IPS-11a (cell line): ENCODE results near the gene CDK5RAP2.
A peak's percentile ranks its signal among the peaks of the same experiment; 100 is the strongest.
"Not testable (repeated sequence)": the region's sequence is repeated elsewhere in the genome, so short reads cannot be mapped to it uniquely, and the experiment has no call there.

Experiments
- H3K4me3 ChIP-seq: one replicate; pipeline ENCODE4 v1.5.1; 2013; ENCODE audit warnings: low read depth, low read length, control low read depth

CDK5RAP2 gene

DNA sequence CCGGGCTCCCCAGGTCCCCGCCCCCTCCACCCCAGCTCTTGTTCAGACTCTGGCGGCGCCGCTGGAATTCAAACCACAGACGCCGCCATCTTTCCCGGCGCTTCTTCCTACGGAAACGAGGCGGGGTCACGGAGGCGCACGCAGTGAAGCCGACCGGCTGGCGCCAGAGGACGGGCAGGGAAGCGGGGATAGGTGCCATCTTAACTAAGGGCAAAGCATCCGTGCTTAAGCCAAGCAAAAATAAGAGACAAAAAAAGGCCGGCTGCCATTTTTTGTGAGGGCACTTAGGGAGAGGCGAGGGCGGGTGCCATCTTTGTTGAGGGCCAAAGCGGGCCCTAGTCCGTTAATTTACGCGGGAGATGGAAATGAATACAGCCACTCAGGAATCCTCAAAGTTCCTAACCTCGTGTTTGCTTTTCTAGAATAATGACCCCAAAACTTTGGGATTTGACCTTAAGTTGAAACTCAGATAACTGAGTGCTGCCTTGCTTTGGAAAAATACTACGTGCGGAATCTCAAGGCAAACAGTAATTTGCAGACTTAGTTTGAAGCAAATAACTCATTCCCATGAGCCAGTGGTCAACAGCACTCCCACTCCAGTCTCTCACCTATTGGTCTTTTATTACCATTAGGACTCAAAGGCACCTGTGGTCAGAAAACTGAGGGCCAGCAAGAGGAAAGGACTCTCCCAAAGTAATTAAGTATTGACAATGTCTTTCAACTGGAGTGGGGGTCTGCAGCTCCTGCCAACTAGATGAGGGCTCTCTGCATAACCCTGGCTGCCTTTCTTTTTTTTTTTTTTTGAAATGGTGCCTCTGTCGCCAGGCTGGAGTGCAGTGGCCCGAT, at the start of gene CDK5RAP2:
Gene CDK5RAP2 (minus strand): TSS at position 117 of the 846 bp plus-strand sequence. CDS start 189 bp downstream, outside the sequence.
- peak within 1 kb of the TSS; percentile 89 for H3K4me3 ChIP-seq

DNA sequence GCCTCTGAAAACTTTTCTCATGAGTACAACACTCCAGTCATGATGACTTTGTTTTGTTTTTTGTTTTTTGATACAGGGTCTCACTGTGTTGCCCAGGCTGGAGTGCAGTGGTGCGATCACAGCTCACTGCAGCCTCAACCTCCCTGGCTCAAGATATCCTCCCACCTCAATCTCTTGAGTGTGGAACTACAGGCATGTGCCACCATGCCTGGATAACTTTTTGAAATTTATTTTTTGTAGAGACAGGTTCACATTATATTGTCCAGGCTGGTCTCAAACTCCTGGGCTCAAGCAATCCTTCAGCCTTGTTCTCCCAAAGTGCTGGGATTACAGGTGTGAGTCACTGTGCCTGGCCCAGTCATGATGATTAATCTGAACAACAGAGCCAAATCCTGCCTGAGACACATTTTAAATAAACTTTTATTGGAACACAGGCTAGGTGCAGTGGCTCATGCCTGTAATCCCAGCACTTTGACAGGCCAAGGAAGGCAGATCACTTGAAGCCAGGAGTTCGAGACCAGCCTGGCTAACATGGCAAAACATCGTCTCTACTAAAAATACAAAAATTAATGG, 49.0 kb upstream of the CDK5RAP2 start:
- not testable (repeated sequence) for H3K4me3 ChIP-seq

DNA sequence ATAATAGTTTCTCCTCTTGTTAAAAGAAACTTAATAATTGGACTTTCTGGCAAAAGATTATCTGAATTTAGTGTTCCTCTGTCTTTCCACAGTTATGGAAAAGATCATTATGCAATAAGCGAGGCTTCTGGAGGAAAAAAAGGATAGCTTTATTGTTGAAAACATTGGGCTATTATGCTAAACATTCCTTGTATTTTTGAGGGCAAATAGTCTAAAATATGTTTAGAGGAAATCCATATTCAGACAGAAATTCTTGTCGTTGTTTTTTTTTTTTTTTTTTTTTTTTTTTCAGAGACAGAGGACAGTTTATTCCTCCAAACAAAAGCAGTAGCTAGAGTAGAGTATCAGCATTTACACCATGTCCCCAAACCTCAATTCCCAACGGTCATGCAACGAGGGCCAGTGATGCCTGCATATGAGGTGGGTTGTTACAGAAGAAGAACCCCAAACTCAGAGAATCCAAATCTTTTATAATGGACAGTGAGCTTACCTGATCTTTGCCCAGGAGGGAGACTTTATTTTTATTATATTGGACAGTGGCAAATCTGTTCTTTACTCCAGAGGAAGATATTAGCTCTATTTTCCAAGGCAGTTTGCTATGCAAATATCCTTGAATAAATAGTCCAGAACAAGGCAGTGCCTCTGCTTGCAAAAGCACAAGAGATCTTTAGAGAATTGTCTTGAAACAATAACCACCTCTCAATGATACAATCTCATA, 48.4 kb upstream of the CDK5RAP2 start:
- no peak overlapping the region for H3K4me3 ChIP-seq

DNA sequence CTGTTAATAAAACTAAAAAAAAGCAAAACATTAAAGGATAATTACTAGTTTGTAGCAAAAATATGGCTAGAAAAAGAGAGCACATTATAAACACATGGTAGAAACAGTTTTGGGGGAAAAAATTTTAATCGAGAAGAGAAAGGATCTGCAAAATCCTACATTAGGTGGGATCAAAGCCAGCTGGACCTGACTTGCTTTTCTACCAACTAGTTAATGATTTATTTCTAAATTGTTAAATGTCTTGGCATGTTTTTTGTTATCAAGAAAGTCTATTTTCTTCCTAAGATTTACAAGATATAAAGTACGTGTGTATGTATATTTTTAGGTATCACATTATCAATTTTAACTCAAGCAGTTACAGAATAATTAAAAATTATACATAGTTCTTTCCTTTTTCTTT, 47.1 kb upstream of the CDK5RAP2 start:
- H3K4me3 ChIP-seq = no peak overlapping the region

DNA sequence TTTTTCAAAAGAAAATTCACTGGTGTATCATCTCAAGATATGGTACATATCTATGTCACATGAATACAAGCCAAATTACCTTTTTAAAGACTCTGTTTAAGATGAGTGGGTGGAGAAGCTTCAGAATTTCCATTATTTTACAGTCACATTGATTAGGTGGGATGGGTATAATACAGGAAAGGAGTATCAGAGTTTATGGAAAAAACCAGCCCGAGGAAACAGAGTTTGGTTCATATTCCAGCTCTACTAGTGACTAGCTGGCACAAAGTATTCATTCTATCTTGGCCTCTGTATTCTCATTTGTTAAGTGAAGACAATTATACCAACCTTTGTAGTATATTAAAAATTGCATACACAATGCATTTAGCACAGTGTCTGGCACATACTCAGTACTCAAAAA, 46.5 kb upstream of the CDK5RAP2 start:
- no peak overlapping the region for H3K4me3 ChIP-seq

DNA sequence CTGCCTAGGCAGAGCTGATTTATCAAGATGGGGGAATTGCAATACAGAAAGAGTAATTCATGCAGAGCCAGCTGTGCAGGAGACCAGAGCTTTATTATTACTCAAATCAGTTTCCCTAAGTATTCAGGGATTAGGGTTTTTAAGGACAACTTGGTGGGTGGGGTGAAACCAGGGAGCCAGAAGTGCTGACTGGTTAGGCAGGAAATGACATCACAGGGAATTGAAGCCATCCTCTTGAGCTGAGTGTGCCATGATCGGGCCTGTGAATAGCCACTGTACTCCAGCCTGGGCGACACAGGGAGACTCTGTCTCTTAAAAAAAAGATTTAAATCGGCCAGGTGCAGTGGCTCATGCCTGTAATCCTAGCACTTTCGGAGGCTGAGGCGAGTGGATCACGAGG, 45.3 kb upstream of the CDK5RAP2 start:
- H3K4me3 ChIP-seq = no peak overlapping the region

DNA sequence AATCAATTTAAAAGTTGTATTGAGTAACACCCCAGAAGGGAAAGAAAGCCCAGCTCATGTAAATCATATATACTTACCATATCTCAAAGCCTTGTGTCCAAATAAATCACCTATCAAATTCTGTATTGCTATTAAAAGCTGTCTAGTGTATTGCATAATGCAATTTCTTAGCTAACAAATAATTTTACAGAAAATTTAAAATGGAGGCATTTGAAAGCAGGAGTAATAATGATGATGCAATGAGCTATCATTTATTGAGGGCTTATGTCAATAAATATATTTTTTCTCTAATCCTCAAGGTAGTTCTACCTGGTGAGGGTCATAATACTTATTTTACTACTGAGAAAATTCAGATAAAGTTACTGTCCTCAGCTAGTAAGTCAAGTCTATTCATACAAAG, 42.8 kb upstream of the CDK5RAP2 start:
- H3K4me3 ChIP-seq = no peak overlapping the region

DNA sequence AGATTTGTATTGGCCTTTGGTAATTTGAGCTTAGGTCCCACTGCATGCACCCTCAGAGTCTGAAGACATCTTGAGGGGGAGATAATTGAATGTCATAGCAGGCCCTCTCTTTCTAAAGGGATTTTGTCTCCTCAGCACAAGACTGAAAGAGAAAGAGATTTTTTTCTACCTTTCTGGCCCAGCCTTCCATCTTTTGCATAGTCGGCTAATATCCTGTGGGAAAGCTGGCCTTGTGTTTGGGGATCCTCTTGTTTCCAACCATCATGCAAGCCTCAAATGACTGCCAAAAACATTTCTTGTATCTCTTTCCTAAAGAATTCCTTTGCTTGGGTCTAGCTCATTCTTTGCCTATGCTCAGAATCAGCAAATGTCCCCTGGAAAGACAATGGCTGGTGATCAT, 42.0 kb upstream of the CDK5RAP2 start:
- no peak overlapping the region for H3K4me3 ChIP-seq

DNA sequence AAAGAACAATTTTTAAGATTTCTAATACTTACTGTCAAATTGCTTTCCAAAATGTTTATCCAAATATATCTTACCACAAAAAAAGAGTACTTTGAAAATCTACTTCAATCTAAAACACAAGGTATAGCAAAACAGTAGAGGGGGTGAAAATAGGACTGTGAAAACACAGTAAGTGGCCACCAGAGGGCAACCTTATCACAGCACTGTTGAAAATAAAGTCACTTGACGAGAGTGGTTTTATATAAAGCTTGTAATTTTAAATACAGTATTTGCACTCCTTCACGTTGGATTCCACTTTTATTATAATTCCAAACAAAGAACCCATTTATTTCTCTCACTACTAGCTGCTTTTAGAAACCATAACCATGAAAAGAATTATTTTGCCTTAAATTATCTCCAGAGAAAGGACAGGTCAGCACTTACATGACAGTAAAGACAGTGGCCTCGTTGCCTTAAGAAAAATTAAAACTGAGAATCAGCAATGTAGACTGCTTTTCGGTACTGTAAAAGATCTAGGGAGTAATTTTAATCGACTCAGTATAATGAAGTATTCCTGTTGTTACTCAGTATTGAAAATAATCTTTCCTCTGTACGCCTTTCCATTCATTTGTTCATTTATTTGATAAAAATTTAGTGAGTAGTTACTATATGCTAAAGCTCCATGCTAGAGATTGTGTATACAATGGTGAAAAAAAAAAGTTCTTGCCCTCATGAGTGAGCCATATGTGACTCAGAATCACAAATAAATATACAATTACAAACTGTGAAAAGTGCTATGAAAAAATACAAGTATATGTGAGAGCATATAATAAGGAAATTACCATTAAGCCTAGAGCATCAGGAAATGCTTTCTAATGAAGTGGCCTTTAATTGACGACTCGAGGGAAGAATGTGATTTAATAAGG, 40.0 kb upstream of the CDK5RAP2 start:
- no peak overlapping the region for H3K4me3 ChIP-seq

DNA sequence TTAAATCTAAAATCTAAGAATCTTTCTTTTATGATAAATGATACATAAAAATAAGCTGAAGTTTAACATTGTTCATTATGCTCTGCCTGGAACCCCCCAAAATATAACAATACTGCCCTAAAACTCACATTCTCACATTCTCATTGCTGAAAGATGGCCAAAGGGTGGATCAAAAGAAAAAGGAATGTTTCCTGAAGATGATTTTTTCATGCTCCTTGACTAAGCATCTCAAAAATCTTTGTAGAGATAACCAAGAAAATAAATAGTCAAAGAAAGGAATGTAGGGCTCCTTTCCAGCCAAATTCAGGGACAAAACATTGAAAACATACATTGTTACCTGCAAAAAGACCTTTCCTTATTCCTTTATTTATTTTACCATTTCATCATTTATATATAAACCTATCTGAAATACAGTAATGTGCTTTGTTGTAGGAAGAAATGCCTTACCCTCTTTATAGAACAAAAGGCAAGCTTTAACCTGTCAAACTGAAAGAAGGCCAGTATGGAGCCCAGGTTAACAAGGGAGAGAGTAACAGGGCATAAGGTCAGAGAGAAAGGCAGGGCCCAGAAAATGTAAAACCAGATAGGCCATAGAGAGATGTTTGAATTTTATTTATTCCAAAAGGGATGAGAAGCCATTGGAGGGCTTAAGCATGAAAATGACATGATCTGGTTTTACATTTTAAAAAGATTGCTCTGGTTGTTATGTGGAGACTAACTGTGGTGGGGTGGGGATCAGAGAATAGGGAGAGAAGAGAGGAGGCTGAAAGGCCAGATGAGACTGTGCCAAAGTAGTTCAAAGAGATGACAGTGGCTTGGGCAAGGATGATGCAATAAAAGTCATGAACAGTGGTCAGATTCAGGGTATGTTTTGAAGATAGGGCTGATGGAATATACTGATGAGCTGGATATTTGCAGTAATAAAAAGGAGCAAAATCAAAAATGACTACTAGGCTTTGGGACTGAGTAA, 37.3 kb upstream of the CDK5RAP2 start:
- no peak overlapping the region for H3K4me3 ChIP-seq

DNA sequence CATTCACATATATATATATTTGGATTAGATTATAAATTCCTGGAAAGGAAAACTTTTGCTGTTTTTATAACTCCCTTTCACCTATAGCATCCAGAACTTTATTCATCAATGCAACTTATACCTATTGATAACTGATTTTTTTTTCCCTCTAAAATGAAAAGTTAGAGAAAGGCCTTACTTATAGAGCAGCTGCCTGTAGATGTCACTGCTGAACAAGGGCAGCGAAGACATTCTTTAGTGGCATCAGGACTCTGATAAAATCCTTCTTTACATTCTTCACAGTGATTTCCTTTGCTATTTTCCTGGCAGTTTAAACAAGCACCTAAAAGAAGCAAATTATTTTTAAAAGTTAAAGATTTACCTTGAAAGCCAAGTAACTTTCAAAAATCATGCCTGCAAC, 32.3 kb upstream of the CDK5RAP2 start:
- H3K4me3 ChIP-seq = no peak overlapping the region

DNA sequence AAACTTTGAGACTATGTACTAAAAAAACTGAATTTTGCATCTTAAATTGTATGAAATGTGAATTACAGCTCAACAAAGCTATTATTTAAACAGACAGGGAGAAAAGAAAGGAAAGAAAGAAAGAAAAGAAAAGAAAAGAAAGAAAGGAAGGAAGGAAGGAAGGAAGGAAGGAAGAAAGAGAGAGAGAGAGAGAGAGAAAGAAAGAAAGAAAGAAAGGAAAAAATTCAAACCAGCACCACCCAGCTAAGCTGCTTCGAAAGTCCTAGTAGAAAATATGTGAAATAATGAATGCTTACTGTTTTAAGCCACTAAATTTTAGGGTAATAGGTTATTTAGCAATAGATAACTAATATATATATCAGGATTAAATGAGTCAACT, 31.7 kb upstream of the CDK5RAP2 start:
- H3K4me3 ChIP-seq = no peak overlapping the region

DNA sequence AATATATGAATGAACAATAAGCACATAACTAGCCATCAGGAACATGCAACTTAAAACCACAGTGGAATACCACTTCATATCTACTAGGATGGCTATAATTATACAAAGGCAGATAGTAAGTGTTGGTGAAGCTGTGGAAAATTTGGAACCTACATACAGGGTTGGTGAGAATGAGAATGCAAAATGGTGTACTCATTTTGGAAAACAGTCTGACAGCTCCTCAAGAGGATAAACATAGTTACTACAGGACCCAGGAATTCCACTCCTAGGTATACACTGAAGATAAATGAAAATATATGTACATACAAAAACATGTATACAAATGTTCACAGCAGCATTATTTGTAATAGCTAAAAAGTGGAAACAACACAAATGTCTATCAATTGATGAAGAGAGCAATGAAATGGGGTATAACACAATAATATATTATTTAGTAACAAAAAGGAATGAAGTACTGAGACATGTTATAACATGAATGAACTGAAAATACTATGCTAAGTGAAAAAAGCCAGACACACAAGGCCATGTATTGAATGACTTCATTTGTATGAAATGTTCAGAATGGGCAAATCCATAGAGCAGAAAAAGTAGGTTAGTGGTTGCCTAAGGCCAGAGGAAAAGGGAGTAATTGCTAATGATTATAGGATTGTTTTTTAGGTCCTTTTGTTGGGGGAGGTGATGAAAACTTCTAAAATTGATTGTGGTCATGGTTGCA, 31.2 kb upstream of the CDK5RAP2 start:
- H3K4me3 ChIP-seq = no peak overlapping the region

DNA sequence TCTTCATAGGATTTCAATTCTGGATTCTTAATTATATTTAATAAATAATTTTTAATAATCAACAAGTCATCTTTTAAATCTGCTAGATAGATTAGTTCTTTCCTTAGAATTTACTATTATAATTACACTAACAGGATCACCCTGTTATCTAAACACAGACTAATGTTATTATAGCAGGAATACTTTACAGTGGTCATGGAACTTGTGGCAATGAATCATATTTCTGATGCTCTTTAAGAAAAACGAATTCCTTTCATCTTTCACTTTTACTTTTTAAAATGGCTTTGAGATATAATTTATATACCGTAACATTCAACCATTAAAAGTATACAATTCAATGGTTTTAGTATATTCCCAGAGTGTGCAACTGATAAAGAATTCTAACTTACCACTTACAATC, 29.7 kb upstream of the CDK5RAP2 start:
- H3K4me3 ChIP-seq = no peak overlapping the region

DNA sequence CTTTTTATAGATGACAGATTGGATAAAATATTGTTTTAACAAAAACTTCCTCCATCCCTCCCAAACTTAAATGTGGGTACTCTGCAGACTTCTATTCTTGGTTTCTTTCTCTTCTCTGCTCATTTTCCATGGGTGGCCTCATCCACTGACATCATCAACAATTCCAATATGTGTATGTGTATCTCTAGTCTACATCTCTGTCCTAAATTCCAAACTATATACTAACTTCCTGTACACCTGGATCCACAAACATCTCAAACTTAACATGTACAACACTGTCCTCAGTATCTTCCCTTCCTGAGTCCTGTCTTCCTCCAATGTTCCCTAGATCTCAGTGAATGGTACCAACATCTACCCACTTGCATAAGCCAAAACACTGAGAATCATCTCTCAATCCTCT, 28.5 kb upstream of the CDK5RAP2 start:
- H3K4me3 ChIP-seq = no peak overlapping the region

DNA sequence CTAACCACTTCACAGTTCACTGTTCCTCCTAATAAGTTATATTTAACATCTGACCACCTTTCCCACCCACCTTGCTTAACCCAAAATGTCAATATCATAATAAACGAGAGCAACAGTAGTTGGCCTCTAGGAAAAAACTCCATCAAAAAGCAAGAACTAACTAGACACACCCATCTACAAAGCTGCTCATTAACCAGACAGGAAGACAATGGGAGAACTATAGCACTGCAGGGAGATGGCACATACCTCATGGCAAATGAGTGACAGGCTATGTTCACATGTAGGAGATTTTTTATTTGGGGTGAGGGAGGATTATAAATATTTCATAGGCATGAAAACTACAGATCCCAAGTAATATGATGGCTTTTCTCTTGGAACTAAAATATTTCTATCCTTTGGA, 23.6 kb upstream of the CDK5RAP2 start:
- no peak overlapping the region for H3K4me3 ChIP-seq

DNA sequence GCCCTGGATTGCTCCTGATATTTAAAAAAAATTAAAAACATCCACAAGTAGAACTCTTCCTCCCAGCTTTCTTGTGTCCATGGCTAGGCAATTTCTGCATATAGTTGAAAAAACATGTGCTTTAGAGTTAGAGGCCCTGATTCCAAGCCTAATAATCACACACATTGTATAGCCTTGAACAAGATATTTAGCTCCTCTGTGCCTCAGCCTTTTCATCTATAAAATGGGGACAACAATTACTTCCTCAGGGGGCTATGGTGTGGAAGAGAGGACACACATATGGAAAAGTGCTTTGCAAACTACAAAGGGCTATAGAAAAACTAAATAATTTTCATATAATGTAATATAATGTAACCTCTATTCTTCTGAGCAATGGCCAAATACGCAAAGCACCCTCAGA, 23.0 kb upstream of the CDK5RAP2 start:
- H3K4me3 ChIP-seq = no peak overlapping the region

DNA sequence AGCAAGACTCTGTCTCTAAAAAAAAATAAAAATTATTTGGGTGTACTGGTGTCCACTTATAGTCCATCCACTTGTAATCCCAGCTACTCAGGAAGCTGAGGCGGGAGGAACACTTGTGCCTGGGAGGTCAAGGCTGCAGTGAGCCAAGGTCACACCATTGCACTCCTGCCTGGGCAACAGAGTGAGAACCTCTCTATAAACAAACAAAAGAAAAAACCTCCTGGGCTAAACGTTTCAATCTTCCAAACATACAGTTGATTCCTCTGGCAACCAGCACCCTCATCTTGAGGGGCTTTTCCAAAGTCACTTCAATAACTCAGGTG, 13.9 kb upstream of the CDK5RAP2 start:
- no peak overlapping the region for H3K4me3 ChIP-seq

DNA sequence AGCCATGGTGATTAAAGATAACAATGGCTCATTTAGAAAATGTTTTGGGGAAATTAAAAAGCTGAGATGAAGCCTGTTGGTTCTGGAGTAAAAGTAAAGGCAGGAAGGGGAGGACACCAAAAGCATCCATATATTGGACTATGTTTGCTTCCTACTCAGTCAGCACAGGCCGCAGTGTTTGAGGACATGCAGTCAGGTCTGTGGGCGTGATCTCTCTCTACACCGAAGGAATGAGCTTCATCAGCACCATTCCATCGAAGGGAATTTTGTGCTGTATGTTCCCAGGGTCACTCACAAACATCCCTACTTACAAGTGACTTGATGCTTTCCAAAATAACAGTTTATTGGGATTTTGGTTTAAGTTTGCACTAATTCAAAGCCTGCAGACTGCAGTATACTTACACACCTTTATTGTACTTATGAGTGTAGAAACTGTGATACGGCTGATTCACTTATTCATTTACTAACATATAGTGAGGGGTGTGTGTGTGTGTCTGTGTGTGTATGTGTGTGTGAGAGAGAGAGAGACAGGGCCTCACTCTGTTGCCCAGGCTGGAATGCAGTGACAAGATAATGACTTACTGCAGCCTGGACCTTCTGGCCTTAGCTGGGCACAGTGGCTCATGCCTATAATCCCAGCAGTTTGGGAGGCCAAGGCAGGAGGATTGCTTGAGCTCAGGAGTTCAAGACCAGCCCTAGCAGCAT, 13.4 kb upstream of the CDK5RAP2 start:
- H3K4me3 ChIP-seq = no peak overlapping the region
